CD4-positive, alpha-beta T cell treated with Interferon gamma for 1 hour (primary cell): ENCODE data around the gene CTAGE8.
"Not testable (repeated sequence)": the region's sequence is repeated elsewhere in the genome, so short reads cannot be mapped to it uniquely, and the experiment has no call there.

Source experiments
- DNase-seq: peaks from one replicate; pipeline ENCODE4 v3.0.0-alpha.2; 2020

CTAGE8 gene

GRCh38 chr7:144252307-144252706, 16.8 kb downstream of the CTAGE8 start:
- not testable (repeated sequence) for DNase-seq

- DNase-seq, result not testable (repeated sequence)
These were observed 21.3 kb downstream of the CTAGE8 start for GRCh38 chr7:144247674-144248330.

GRCh38 chr7:144246967-144247366, 22.1 kb downstream of the CTAGE8 start:
- DNase-seq, result not testable (repeated sequence)

- DNase-seq, result not testable (repeated sequence)
These were observed 23.7 kb downstream of the CTAGE8 start for GRCh38 chr7:144245372-144245771.

GRCh38 chr7:144239365-144239764, 29.7 kb downstream of the CTAGE8 start, which contains the start of gene OR2A42:
Gene OR2A42 (minus strand): TSS chr7:144239605. CDS start chr7:144232843, 6,762 bp downstream.
- DNase-seq, result not testable (repeated sequence)

- DNase-seq, result not testable (repeated sequence)
These were observed 30.5 kb downstream of the CTAGE8 start for GRCh38 chr7:144238530-144239082.

GRCh38 chr7:144233039-144233438, 36.0 kb downstream of the CTAGE8 start:
- DNase-seq, result not testable (repeated sequence)

GRCh38 chr7:144231027-144231426, 38.1 kb downstream of the CTAGE8 start:
- DNase-seq, result not testable (repeated sequence)

- not testable (repeated sequence) for DNase-seq
These were observed 40.3 kb downstream of the CTAGE8 start for GRCh38 chr7:144228810-144229209.

- not testable (repeated sequence) for DNase-seq
These were observed 42.2 kb downstream of the CTAGE8 start for GRCh38 chr7:144226866-144227265.

- not testable (repeated sequence) for DNase-seq
These were observed 45.4 kb downstream of the CTAGE8 start for GRCh38 chr7:144223675-144224074.

GRCh38 chr7:144220531-144220930, 48.6 kb downstream of the CTAGE8 start:
- DNase-seq, result not testable (repeated sequence)

- not testable (repeated sequence) for DNase-seq
These were observed 49.9 kb downstream of the CTAGE8 start for GRCh38 chr7:144219149-144219548.

GRCh38 chr7:144218581-144218980, 50.5 kb downstream of the CTAGE8 start:
- DNase-seq, result not testable (repeated sequence)

GRCh38 chr7:144217200-144217599, 51.9 kb downstream of the CTAGE8 start:
- not testable (repeated sequence) for DNase-seq
